Measurements from ENCODE around the gene CTNNBIP1.

The CTNNBIP1 gene

DNA sequence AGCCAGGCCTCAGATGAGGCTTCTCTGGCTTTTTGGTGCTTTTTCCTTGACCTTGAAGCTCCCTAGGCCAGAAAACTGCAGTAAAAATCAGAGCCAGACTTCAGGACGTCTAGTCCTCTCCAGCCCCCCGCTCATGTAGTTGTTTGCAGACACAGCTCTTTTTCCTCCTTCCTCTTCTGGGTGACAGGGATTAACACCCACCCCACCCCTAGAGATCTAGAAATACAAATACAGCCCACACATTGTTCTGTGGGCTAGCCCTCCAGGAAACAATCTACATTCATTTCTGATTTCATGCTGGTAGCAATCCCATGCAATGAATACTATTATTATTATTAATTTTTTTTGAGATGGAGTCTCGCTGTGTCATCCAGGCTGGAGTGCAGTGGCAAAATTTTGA lies 76.4 kb downstream of the CTNNBIP1 start:
- no peaks in the 10 kb centered on the region for H3K4me1 ChIP-seq (ENCODE audit: control insufficient read depth, insufficient read depth, low read length)
- ChIA-PET POLR2A (no interaction called here), CTCF (interaction anchor here (0.9 kb wide), 1 partner anchor 8 kb away, joined by 3 read pairs; no protein-coding TSS in a partner anchor)
- H3K9me3 ChIP-seq (ENCODE audit: control insufficient read depth, insufficient read depth, low read depth, low read length), result no peaks in the 10 kb centered on the region
- no peak for TF ChIP-seq ZNF473 (tag by site-specific recombination; IDR thresholded peaks at IDR 0.05)
- TF ChIP-seq ZNF16 (tag by site-specific recombination; IDR thresholded peaks at IDR 0.05; ENCODE audit: low read depth), result no peak
- peak; percentile 57; the same call in 1 of the 2 replicates for TF ChIP-seq EGR2 (tag by site-specific recombination; IDR thresholded peaks at IDR 0.05; ENCODE audit: low read depth)
- no peak for TF ChIP-seq HOXC10 (CRISPR knock-in tag; IDR thresholded peaks at IDR 0.05)
- TF ChIP-seq ZNF266 (tag by site-specific recombination; IDR thresholded peaks at IDR 0.05; ENCODE audit: low read depth), result no peak
- TF ChIP-seq FEZF1 (tag by site-specific recombination; IDR thresholded peaks at IDR 0.05), result no peak
- no peak for TF ChIP-seq ZNF529 (tag by site-specific recombination; IDR thresholded peaks at IDR 0.05; ENCODE audit: insufficient replicate concordance)
- TF ChIP-seq ZNF670 (tag by site-specific recombination; IDR thresholded peaks at IDR 0.05; ENCODE audit: low read depth), result no peak
- TF ChIP-seq ZNF521 (tag by site-specific recombination; IDR thresholded peaks at IDR 0.05), result no peak
- H3K27ac ChIP-seq (ENCODE audit: extremely low read depth, low read depth, low read length), result no peak overlapping the region
- H3K4me3 ChIP-seq (ENCODE audit: low read depth, low read length), result no peak overlapping the region
- no peaks in the 10 kb centered on the region for H3K36me3 ChIP-seq (ENCODE audit: control insufficient read depth in 2 of 2, insufficient read depth in 1 of 2, low read length in 2 of 2)

DNA sequence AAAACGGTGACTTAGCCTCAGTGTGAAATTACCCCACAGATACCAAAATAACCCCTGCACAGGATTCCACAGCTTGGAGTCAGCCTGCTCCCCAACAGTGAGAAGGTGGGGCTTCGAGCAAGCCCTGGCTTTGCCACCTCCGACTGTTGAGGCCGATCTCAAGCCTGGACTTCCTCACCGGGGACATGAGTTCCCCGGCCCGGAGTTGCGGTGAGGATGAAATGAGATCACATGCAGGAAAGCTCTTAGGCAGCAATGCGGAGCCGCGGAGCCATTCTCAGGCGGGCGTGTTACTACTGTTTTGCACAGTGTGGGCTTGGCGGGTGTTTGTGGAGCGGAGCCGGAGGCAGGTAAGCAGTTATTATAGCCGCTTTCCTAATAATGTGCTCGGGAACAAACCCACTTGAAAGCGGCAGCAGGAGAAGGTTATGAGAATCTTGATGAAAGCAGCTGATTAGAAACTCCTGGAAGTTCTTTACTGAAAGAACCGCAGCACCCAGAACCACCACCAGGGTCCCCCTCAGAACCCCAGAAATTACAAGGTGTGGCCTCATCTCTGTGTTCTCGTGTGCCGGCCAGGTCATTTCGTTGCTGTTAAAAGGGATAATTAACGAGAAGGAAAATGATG lies 82.4 kb downstream of the CTNNBIP1 start:
- CTCF ChIA-PET, result interaction anchor here (1.2 to 2.5 kb wide), 3 partner anchors 15 to 43 kb away, joined by 4 to 24 read pairs (median 5); no protein-coding TSS in a partner anchor
- POLR2A ChIA-PET, result no interaction called here
- Histone ChIP-seq H3K4me3 (ENCODE audit: low read depth, low read length) (no peak overlapping the region), H3K36me3 (ENCODE audit: control insufficient read depth in 2 of 2, insufficient read depth in 1 of 2, low read length in 2 of 2) (no peaks in the 10 kb centered on the region), H3K9me3 (ENCODE audit: control insufficient read depth, insufficient read depth, low read depth, low read length) (no peaks in the 10 kb centered on the region), H3K4me1 (ENCODE audit: control insufficient read depth, insufficient read depth, low read length) (peaks cover 11% of the 10 kb centered on the region), H3K27ac (ENCODE audit: extremely low read depth, low read depth, low read length) (no peak overlapping the region)
- TF ChIP-seq ZNF404 (tag by site-specific recombination; IDR thresholded peaks at IDR 0.05), result no peak
- peak; percentile 61 for TF ChIP-seq GLIS1 (tag by site-specific recombination; IDR thresholded peaks at IDR 0.05)
- peak; percentile 36; the same call in 1 of the 2 replicates for TF ChIP-seq OSR2 (tag by site-specific recombination; IDR thresholded peaks at IDR 0.05)
- no peak for TF ChIP-seq ZNF624 (tag by site-specific recombination; IDR thresholded peaks at IDR 0.05)

DNA sequence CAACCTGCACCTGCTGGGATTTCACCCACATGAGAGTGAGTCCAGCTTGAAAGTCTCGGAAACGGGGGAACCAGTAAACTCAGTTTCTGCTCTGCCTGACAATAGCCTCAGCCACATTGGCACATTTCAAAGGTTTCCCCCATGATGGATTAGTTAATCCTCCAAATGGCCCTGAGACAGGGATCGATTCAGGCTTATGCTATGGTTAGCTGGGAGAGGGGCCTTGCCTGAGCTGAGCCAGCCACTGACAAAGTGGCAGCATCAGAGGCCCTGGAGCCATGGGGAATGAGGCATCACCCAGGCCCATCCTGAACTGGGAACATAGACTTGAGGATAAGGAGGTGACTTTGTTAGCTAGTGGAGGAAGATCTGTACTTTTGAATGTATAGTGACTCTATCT lies 83.5 kb downstream of the CTNNBIP1 start:
- Histone ChIP-seq H3K36me3 (ENCODE audit: control insufficient read depth in 2 of 2, insufficient read depth in 1 of 2, low read length in 2 of 2) (no peaks in the 10 kb centered on the region), H3K4me1 (ENCODE audit: control insufficient read depth, insufficient read depth, low read length) (peaks cover 17% of the 10 kb centered on the region), H3K9me3 (ENCODE audit: control insufficient read depth, insufficient read depth, low read depth, low read length) (no peaks in the 10 kb centered on the region), H3K4me3 (ENCODE audit: low read depth, low read length) (no peak overlapping the region), H3K27ac (ENCODE audit: extremely low read depth, low read depth, low read length) (no peak overlapping the region)
- ChIA-PET POLR2A (interaction anchor here (1.1 to 1.6 kb wide), 2 partner anchors 9 to 10 kb away, joined by 3 to 4 read pairs; no protein-coding TSS in a partner anchor), CTCF (interaction anchor here (0.7 to 2.5 kb wide), 7 partner anchors 10 to 105 kb away, joined by 3 to 24 read pairs (median 5); no protein-coding TSS in a partner anchor)
- TF ChIP-seq KLF8 (tag by site-specific recombination; IDR thresholded peaks at IDR 0.05), result no peak
- TF ChIP-seq, protein P1, sequence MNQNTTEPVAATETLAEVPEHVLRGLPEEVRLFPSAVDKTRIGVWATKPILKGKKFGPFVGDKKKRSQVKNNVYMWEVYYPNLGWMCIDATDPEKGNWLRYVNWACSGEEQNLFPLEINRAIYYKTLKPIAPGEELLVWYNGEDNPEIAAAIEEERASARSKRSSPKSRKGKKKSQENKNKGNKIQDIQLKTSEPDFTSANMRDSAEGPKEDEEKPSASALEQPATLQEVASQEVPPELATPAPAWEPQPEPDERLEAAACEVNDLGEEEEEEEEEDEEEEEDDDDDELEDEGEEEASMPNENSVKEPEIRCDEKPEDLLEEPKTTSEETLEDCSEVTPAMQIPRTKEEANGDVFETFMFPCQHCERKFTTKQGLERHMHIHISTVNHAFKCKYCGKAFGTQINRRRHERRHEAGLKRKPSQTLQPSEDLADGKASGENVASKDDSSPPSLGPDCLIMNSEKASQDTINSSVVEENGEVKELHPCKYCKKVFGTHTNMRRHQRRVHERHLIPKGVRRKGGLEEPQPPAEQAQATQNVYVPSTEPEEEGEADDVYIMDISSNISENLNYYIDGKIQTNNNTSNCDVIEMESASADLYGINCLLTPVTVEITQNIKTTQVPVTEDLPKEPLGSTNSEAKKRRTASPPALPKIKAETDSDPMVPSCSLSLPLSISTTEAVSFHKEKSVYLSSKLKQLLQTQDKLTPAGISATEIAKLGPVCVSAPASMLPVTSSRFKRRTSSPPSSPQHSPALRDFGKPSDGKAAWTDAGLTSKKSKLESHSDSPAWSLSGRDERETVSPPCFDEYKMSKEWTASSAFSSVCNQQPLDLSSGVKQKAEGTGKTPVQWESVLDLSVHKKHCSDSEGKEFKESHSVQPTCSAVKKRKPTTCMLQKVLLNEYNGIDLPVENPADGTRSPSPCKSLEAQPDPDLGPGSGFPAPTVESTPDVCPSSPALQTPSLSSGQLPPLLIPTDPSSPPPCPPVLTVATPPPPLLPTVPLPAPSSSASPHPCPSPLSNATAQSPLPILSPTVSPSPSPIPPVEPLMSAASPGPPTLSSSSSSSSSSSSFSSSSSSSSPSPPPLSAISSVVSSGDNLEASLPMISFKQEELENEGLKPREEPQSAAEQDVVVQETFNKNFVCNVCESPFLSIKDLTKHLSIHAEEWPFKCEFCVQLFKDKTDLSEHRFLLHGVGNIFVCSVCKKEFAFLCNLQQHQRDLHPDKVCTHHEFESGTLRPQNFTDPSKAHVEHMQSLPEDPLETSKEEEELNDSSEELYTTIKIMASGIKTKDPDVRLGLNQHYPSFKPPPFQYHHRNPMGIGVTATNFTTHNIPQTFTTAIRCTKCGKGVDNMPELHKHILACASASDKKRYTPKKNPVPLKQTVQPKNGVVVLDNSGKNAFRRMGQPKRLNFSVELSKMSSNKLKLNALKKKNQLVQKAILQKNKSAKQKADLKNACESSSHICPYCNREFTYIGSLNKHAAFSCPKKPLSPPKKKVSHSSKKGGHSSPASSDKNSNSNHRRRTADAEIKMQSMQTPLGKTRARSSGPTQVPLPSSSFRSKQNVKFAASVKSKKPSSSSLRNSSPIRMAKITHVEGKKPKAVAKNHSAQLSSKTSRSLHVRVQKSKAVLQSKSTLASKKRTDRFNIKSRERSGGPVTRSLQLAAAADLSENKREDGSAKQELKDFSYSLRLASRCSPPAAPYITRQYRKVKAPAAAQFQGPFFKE (tag by site-specific recombination; IDR thresholded peaks at IDR 0.05; ENCODE audit: borderline replicate concordance), result no peak
- no peak for TF ChIP-seq SP7 (tag by site-specific recombination; IDR thresholded peaks at IDR 0.05)
- TF ChIP-seq ZNF48 (tag by site-specific recombination; IDR thresholded peaks at IDR 0.05), result no peak
- no peak for TF ChIP-seq WT1 (tag by site-specific recombination; IDR thresholded peaks at IDR 0.05)

Data from HEK293 (cell line).